WTC11 (cell line): Measurements from ENCODE around the gene SGMS1. TPM values are rescaled to one million over a fixed set of nuclear protein-coding genes. Genes with fewer than 3 reads are reported as not detected.

ENCODE experiments used
- ATAC-seq: fragments of 200-7000 bp; cut with Tn5 transposase; 2 replicates; pipeline ENCODE4 v1.10.0; 2021; ENCODE audit warnings: mild to moderate bottlenecking, moderate library complexity
- CTCF ChIA-PET: fragments of 300-600 bp; sonication (Branson Sonifier 250); formaldehyde crosslinking; loops from one replicate; lab custom pipeline; 2021; ENCODE audit warnings: antibody characterized with exemption; lab: Charles Lee
- POLR2A ChIA-PET: fragments of 350-600 bp; sonication (Branson Sonifier 250); formaldehyde crosslinking; loops from one replicate; lab custom pipeline; 2021; ENCODE audit warnings: antibody characterized with exemption; lab: Charles Lee
- DNase-seq: peaks from one replicate; pipeline ENCODE4 v3.0.0; 2021; ENCODE audit warnings: low spot score
- H3K27ac Mint-ChIP-seq: 2 replicates; pipeline ENCODE4 v1.8.0; 2021; ENCODE audit warnings: mixed read lengths
- H3K27me3 Mint-ChIP-seq: 2 replicates; pipeline ENCODE4 v1.8.0; 2021; ENCODE audit warnings: low read depth, mild to moderate bottlenecking, moderate library complexity, mixed read lengths
- H3K36me3 Mint-ChIP-seq: 2 replicates; pipeline ENCODE4 v1.8.0; 2021; ENCODE audit warnings: mixed read lengths
- H3K4me1 Mint-ChIP-seq: 2 replicates; pipeline ENCODE4 v1.8.0; 2022; ENCODE audit warnings: mixed read lengths
- H3K4me3 Mint-ChIP-seq: 2 replicates; pipeline ENCODE4 v1.8.0; 2021; ENCODE audit warnings: mild to moderate bottlenecking, moderate library complexity, mixed read lengths
- H3K9me3 Mint-ChIP-seq: 2 replicates; pipeline ENCODE4 v1.8.0; 2021; ENCODE audit warnings: mixed read lengths
- ATF1 ChIP-seq: sonication (generic); formaldehyde crosslinking; IDR thresholded peaks from 2 replicates; pipeline ENCODE4 v1.8.1; 2023; ENCODE audit warnings: mild to moderate bottlenecking, moderate library complexity, missing genetic modification reagents
- ATF2 ChIP-seq: sonication (generic); formaldehyde crosslinking; IDR thresholded peaks from 2 replicates; pipeline ENCODE4 v1.8.1; 2022; ENCODE audit warnings: low read depth, missing genetic modification reagents, borderline replicate concordance
- E2F5 ChIP-seq: sonication (generic); formaldehyde crosslinking; IDR thresholded peaks from 2 replicates; pipeline ENCODE4 v1.8.1; 2022; ENCODE audit warnings: mild to moderate bottlenecking, moderate library complexity, missing genetic modification reagents
- FOXK1 ChIP-seq: sonication (generic); formaldehyde crosslinking; IDR thresholded peaks from 2 replicates; pipeline ENCODE4 v1.8.0; 2022; ENCODE audit warnings: mild to moderate bottlenecking, moderate library complexity, missing genetic modification reagents
- GRHL2 ChIP-seq: fragments of 250-450 bp; sonication (Bioruptor Pico); IDR thresholded peaks from 2 replicates; pipeline ENCODE4 v1.8.0; 2022; ENCODE audit warnings: mild to moderate bottlenecking, moderate library complexity; ENCODE audit not compliant: insufficient replicate concordance, severe bottlenecking
- NFATC4 ChIP-seq: fragments of 250-450 bp; sonication (Bioruptor Pico); IDR thresholded peaks from 2 replicates; pipeline ENCODE4 v1.9.0; 2021; ENCODE audit warnings: mild to moderate bottlenecking
- NR1H2 ChIP-seq: sonication (generic); formaldehyde crosslinking; IDR thresholded peaks from 2 replicates; pipeline ENCODE4 v1.9.0; 2021; ENCODE audit warnings: mild to moderate bottlenecking, moderate library complexity, missing genetic modification reagents
- SMAD4 ChIP-seq: sonication (generic); formaldehyde crosslinking; IDR thresholded peaks from 2 replicates; pipeline ENCODE4 v1.8.0; 2022; ENCODE audit warnings: mild to moderate bottlenecking, missing genetic modification reagents
- SOX15 ChIP-seq: fragments of 250-450 bp; sonication (Bioruptor Pico); IDR thresholded peaks from 2 replicates; pipeline ENCODE4 v1.9.0; 2021; ENCODE audit warnings: mild to moderate bottlenecking
- TEAD1 ChIP-seq: sonication (generic); formaldehyde crosslinking; IDR thresholded peaks from 2 replicates; pipeline ENCODE4 v1.8.0; 2022; ENCODE audit warnings: mild to moderate bottlenecking, missing genetic modification reagents
- total RNA-seq: library from RNA; stranded (reverse); gene quantifications from 3 replicates; pipeline ENCODE4 v1.2.3, GENCODE V29; 2021
- TF ChIP-seq, protein P1 (sequence below): sonication (generic); formaldehyde crosslinking; IDR thresholded peaks from 2 replicates; pipeline ENCODE4 v1.8.0; 2022; ENCODE audit warnings: mild to moderate bottlenecking, missing genetic modification reagents
- TF ChIP-seq, protein P2 (sequence below): fragments of 200-600 bp; IDR thresholded peaks from 2 replicates; pipeline ENCODE4 v1.8.0; 2022; ENCODE audit warnings: antibody characterized with exemption
- TF ChIP-seq, protein P3 (sequence below): sonication (generic); formaldehyde crosslinking; IDR thresholded peaks from 2 replicates; pipeline ENCODE4 v1.8.0; 2022; ENCODE audit warnings: mild to moderate bottlenecking, missing genetic modification reagents
- TF ChIP-seq, protein P4 (sequence below): sonication (generic); formaldehyde crosslinking; IDR thresholded peaks from 2 replicates; pipeline ENCODE4 v1.8.1; 2023; ENCODE audit warnings: mild to moderate bottlenecking, missing genetic modification reagents

SGMS1 gene
- total RNA-seq, 1 experiment from 2014 or later: 13.2 TPM

DNA sequence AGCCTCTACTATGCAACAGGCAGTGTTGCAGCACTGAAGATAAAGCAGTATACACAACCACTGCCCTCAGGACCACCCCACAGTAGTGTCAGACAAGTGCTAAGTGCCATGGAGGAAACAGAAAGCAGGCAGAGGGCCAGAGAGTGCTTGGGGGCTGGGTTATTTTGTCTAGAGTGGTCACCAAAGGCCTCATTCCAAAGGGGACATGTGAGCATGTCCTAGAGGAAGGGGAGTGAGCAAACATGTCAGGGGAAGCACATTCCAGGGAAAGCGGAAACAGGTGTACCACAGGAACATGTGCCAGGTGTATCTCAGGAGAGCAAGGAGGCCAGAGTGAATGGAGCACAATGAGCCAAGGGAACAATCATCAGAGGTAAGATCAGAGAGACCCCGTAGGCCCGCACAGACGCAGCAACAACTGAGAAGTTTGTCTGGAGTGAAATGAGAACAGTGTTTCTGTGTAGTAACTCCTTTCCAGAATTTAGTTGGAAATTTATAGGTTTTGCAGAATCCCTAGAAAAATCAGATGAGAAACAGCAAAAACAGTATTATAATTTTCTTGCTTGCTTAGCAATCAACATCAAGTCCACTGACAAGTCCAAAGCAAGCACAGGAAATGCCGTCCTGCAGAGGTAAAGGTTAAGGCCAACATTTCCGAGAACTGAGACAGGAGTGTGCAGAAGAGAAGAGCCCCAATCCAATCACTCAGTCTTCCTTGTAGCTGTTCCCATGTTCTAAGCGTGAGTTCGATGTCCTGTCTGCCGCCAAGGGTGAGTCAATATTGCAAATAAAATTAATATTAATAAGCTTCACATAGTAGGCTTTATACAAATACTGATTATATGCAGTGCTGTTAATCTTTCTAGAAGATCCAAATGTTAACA lies 67.3 kb downstream of the SGMS1 start:
- ATAC-seq (no peak), DNase-seq (no peak)
- peak overlapping the region; percentile 61 for H3K27ac Mint-ChIP-seq
- no peaks in the 10 kb centered on the region for H3K9me3 Mint-ChIP-seq
- H3K27me3 Mint-ChIP-seq: no peaks in the 10 kb centered on the region
- no peak for TF ChIP-seq SOX15 (CRISPR knock-in tag)
- no peak for TF ChIP-seq NFATC4 (CRISPR knock-in tag)
- TF ChIP-seq, protein P1, sequence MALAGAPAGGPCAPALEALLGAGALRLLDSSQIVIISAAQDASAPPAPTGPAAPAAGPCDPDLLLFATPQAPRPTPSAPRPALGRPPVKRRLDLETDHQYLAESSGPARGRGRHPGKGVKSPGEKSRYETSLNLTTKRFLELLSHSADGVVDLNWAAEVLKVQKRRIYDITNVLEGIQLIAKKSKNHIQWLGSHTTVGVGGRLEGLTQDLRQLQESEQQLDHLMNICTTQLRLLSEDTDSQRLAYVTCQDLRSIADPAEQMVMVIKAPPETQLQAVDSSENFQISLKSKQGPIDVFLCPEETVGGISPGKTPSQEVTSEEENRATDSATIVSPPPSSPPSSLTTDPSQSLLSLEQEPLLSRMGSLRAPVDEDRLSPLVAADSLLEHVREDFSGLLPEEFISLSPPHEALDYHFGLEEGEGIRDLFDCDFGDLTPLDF (CRISPR knock-in tag): no peak
- TF ChIP-seq E2F5 (CRISPR knock-in tag): no peak
- no peak for TF ChIP-seq SMAD4 (CRISPR knock-in tag)
- no peak for TF ChIP-seq TEAD1
- TF ChIP-seq ATF1: no peak
- TF ChIP-seq GRHL2 (CRISPR knock-in tag): no peak
- no peak for TF ChIP-seq FOXK1 (CRISPR knock-in tag)
- TF ChIP-seq, protein P2, sequence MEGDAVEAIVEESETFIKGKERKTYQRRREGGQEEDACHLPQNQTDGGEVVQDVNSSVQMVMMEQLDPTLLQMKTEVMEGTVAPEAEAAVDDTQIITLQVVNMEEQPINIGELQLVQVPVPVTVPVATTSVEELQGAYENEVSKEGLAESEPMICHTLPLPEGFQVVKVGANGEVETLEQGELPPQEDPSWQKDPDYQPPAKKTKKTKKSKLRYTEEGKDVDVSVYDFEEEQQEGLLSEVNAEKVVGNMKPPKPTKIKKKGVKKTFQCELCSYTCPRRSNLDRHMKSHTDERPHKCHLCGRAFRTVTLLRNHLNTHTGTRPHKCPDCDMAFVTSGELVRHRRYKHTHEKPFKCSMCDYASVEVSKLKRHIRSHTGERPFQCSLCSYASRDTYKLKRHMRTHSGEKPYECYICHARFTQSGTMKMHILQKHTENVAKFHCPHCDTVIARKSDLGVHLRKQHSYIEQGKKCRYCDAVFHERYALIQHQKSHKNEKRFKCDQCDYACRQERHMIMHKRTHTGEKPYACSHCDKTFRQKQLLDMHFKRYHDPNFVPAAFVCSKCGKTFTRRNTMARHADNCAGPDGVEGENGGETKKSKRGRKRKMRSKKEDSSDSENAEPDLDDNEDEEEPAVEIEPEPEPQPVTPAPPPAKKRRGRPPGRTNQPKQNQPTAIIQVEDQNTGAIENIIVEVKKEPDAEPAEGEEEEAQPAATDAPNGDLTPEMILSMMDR: no peak
- no peak for TF ChIP-seq ATF2 (CRISPR knock-in tag)
- no peak overlapping the region for H3K4me3 Mint-ChIP-seq
- CTCF ChIA-PET: interaction anchor here (1.0 to 2.1 kb wide), 4 partner anchors 10 to 189 kb away, joined by 4 to 9 read pairs (median 5); no protein-coding TSS in a partner anchor
- H3K4me1 Mint-ChIP-seq: peaks cover 55% of the 10 kb centered on the region
- POLR2A ChIA-PET: no interaction called here
- no peaks in the 10 kb centered on the region for H3K36me3 Mint-ChIP-seq

GRCh38 chr10:50554995-50555568 lies 68.7 kb downstream of the SGMS1 start:
- H3K4me1 Mint-ChIP-seq: peaks cover 61% of the 10 kb centered on the region
- DNase-seq: peak; percentile 39
- no peaks in the 10 kb centered on the region for H3K27me3 Mint-ChIP-seq
- no peak overlapping the region for H3K4me3 Mint-ChIP-seq
- no peak overlapping the region for H3K27ac Mint-ChIP-seq
- peak; percentile 69 for ATAC-seq
- no peaks in the 10 kb centered on the region for H3K9me3 Mint-ChIP-seq
- H3K36me3 Mint-ChIP-seq: no peaks in the 10 kb centered on the region
- TF ChIP-seq SMAD4 (CRISPR knock-in tag): no peak
- TF ChIP-seq NR1H2: no peak
- TF ChIP-seq, protein P3, sequence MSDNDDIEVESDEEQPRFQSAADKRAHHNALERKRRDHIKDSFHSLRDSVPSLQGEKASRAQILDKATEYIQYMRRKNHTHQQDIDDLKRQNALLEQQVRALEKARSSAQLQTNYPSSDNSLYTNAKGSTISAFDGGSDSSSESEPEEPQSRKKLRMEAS (CRISPR knock-in tag): no peak
- TF ChIP-seq, protein P4, sequence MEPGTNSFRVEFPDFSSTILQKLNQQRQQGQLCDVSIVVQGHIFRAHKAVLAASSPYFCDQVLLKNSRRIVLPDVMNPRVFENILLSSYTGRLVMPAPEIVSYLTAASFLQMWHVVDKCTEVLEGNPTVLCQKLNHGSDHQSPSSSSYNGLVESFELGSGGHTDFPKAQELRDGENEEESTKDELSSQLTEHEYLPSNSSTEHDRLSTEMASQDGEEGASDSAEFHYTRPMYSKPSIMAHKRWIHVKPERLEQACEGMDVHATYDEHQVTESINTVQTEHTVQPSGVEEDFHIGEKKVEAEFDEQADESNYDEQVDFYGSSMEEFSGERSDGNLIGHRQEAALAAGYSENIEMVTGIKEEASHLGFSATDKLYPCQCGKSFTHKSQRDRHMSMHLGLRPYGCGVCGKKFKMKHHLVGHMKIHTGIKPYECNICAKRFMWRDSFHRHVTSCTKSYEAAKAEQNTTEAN (CRISPR knock-in tag): no peak
- POLR2A ChIA-PET: no interaction called here
- CTCF ChIA-PET: interaction anchor here (0.5 to 2.1 kb wide), 8 partner anchors 12 to 223 kb away, joined by 3 to 9 read pairs (median 4); no protein-coding TSS in a partner anchor
